GM12874 (cell line): ENCODE measurements around the gene ZNF211.

ENCODE experiments used
- CTCF ChIP-seq: IDR thresholded peaks from 2 replicates; pipeline ENCODE4 v1.5.1; 2011; ENCODE audit warnings: low read depth, mild to moderate bottlenecking, control low read depth, low read length, moderate library complexity; ENCODE audit not compliant: insufficient read depth

The ZNF211 gene

GRCh38 chr19:57611113-57611512, 21.9 kb upstream of the ZNF211 start:
- TF ChIP-seq CTCF, result no peak

GRCh38 chr19:57613941-57614743, 18.8 kb upstream of the ZNF211 start, which contains the start of gene ZNF134:
Gene ZNF134, plus strand, starts transcription at chr19:57614242. Its CDS starts 5,227 bp downstream, at chr19:57619469.
- TF ChIP-seq CTCF, result no peak

GRCh38 chr19:57615346-57615745, 17.6 kb upstream of the ZNF211 start:
- TF ChIP-seq CTCF, result no peak

GRCh38 chr19:57620673-57621348, 12.2 kb upstream of the ZNF211 start:
- no peak for TF ChIP-seq CTCF

GRCh38 chr19:57623091-57623490, 9.9 kb upstream of the ZNF211 start:
- TF ChIP-seq CTCF, result no peak

- no peak for TF ChIP-seq CTCF
These were observed 814 bp downstream of the ZNF211 start for GRCh38 chr19:57633832-57634131.

GRCh38 chr19:57637379-57637778, 4.4 kb downstream of the ZNF211 start:
- TF ChIP-seq CTCF, result no peak
